T-helper 22 cell (primary cell): ENCODE data around the gene ALG3.

Source experiments
- DNase-seq: peaks from one replicate; pipeline ENCODE4 v3.0.0-alpha.2; 2020; ENCODE audit warnings: low read depth

Gene ALG3

GRCh38 chr3:184192889-184193288 is 55.9 kb downstream of the ALG3 start:
- DNase-seq: no peak
